Measurements from ENCODE around the gene APOBR. TPM values are rescaled to one million over a fixed set of nuclear protein-coding genes. Genes with fewer than 3 reads are reported as not detected.

APOBR gene
- total RNA-seq, 1 experiment from 2014 or later, result 0.05 TPM

DNA sequence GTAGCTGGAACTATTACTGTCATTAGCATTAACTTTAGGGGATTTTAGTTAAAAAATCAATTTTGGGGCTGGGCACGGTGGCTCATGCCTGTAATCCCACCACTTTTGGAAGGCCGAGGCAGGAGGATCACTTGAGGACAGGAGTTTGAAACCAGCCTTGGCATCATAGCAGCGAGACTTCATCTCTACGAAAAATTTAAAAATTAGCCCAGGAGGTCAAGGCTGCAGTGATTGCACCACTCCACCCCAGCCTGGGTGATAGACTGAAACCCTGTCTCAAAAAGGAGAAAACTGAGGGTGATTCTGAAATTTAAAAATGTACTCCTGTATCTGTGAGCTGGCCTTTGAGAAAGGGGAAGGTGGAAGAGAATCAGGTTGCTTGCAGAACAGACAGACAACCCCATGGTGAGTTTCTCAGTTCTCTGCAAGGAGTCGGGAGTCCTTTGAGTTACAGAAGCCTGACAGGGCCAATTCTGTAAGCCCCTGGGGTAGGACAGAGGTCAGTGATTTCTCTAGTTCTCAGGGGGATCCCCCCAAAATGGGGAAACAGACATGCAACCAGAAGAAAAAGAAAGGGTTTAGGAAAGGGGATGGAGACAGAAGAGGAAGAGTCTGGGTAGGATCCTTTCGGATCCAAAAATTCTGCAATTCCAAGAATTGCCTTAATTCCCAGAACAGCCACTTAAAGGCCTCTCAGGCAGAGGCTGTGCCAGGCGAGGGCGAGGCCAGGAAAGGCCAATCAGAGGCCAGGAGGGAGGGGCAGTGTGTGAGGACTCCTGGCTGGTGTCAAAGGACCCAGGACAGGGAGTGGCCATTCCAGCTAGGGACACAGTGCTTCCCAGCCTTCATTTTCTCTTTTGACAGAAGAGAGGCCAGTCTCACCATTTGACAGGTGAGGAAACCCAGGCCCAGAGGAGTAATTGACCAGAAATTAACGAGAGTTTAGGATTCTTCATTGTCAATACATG, 37.6 kb downstream of the APOBR start (continued):
- TF ChIP-seq, protein P1, sequence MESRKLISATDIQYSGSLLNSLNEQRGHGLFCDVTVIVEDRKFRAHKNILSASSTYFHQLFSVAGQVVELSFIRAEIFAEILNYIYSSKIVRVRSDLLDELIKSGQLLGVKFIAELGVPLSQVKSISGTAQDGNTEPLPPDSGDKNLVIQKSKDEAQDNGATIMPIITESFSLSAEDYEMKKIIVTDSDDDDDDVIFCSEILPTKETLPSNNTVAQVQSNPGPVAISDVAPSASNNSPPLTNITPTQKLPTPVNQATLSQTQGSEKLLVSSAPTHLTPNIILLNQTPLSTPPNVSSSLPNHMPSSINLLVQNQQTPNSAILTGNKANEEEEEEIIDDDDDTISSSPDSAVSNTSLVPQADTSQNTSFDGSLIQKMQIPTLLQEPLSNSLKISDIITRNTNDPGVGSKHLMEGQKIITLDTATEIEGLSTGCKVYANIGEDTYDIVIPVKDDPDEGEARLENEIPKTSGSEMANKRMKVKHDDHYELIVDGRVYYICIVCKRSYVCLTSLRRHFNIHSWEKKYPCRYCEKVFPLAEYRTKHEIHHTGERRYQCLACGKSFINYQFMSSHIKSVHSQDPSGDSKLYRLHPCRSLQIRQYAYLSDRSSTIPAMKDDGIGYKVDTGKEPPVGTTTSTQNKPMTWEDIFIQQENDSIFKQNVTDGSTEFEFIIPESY (IDR thresholded peaks at IDR 0.05; ENCODE audit: extremely low read depth, insufficient replicate concordance, low read length), result no peak
- TF ChIP-seq ZNF274 (IDR thresholded peaks at IDR 0.05; ENCODE audit: low read depth, low read length) (no peak), ELF1 (IDR thresholded peaks at IDR 0.05; ENCODE audit: borderline replicate concordance, low read depth) (no peak), YY1 (IDR thresholded peaks at IDR 0.05; ENCODE audit: extremely low read depth, insufficient replicate concordance, low read depth, low read length) (no peak)
- TF ChIP-seq, protein P2, sequence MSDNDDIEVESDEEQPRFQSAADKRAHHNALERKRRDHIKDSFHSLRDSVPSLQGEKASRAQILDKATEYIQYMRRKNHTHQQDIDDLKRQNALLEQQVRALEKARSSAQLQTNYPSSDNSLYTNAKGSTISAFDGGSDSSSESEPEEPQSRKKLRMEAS (IDR thresholded peaks at IDR 0.05), result no peak

DNA sequence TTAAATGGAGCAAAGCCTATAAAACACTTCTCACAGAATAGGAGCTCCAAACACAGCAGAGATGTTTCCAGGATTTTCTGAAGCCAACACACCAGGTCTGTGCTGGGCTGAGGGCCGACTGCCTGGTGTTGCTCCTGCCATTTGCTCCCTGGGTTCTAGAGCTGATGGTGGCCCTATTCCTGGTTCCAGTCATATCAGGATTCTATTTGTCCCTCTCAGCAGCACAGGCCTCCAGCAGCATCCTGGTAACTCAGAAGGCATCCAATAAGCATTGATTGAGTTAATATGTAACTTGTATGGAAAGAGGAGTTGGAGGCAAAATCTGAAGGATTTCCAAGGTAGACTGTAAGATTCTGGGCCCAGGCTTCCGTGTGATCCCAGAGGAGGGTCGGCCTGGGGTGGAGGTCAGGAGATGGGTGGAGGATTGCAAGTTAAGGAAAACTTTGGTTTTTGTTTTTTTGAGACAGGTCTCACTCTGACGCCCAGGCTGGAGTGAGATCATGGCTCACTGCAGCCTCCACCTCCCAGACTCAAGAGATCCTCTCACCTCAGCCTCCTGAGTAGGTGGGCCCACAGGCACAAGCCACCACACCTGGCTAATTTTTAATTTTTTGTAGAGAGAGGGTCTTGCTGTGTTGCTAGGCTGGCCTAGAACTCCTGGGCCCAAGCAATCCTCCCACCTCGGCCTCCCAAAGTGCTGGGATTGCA, 38.7 kb downstream of the APOBR start:
- Histone ChIP-seq H3K9me3 (ENCODE audit: control insufficient read depth in 1 of 2, insufficient read depth in 1 of 2, low read depth in 1 of 2, low read length in 2 of 2) (no peaks in the 10 kb centered on the region), H2AFZ (ENCODE audit: low read depth, low read length, poor library complexity, severe bottlenecking) (no peak overlapping the region), H3K4me1 (ENCODE audit: control insufficient read depth in 1 of 2, insufficient read depth in 2 of 2, low read length in 2 of 2) (peaks cover 0 to 12% of the 10 kb centered on the region in 2 experiments; a peak in 3 of 4 replicates), H4K20me1 (ENCODE audit: insufficient read depth) (no peaks in the 10 kb centered on the region), H3K79me2 (ENCODE audit: insufficient read depth, low read length) (no peaks in the 10 kb centered on the region), H3K9me2 (ENCODE audit: insufficient read depth) (no peaks in the 10 kb centered on the region), H3K4me3 (replicated peaks in 1 of 2; ENCODE audit: low read depth in 1 of 2, low read length in 2 of 2) (no peak overlapping the region), H3K27me3 (ENCODE audit: insufficient read depth, low read length) (no peaks in the 10 kb centered on the region), H3K27ac (ENCODE audit: low read depth, low read length) (no peak overlapping the region), H3K9ac (ENCODE audit: low read length) (no peak overlapping the region), H3K4me2 (ENCODE audit: low read length) (peak overlapping the region; percentile 40; the same call in 1 of the 2 replicates), H3K36me3 (ENCODE audit: control insufficient read depth in 1 of 2, insufficient read depth in 2 of 2, low read length in 2 of 2) (no peaks in the 10 kb centered on the region)
- ChIA-PET RAD21 (ENCODE audit: low non-redundant PET in 1 of 2, low total read pairs in 2 of 2, uncharacterized antibody in 2 of 2, unreplicated experiment in 2 of 2) (no interaction called here), POLR2A (interaction anchor here (1.0 kb wide), 1 partner anchor 8 kb away, joined by 3 read pairs; no protein-coding TSS in a partner anchor), CTCF (no interaction called here)
- no peak for DNase-seq (ENCODE audit: low read depth, low spot score)
- intact Hi-C loops (cut with micrococcal nuclease), result no loop called here
- no peak for ATAC-seq
- no peak for TF ChIP-seq RAD21 (IDR thresholded peaks at IDR 0.05; ENCODE audit: low read depth)
- TF ChIP-seq, protein P3, sequence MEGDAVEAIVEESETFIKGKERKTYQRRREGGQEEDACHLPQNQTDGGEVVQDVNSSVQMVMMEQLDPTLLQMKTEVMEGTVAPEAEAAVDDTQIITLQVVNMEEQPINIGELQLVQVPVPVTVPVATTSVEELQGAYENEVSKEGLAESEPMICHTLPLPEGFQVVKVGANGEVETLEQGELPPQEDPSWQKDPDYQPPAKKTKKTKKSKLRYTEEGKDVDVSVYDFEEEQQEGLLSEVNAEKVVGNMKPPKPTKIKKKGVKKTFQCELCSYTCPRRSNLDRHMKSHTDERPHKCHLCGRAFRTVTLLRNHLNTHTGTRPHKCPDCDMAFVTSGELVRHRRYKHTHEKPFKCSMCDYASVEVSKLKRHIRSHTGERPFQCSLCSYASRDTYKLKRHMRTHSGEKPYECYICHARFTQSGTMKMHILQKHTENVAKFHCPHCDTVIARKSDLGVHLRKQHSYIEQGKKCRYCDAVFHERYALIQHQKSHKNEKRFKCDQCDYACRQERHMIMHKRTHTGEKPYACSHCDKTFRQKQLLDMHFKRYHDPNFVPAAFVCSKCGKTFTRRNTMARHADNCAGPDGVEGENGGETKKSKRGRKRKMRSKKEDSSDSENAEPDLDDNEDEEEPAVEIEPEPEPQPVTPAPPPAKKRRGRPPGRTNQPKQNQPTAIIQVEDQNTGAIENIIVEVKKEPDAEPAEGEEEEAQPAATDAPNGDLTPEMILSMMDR (IDR thresholded peaks at IDR 0.05 in 2 of 3, conservative IDR thresholded peaks at IDR 0.05 in 1 of 3; ENCODE audit: borderline replicate concordance in 1 of 3, insufficient read depth in 1 of 3, low read depth in 2 of 3, low read length in 2 of 3), result no peak
- no TSS peak for BruUV-seq (replicated peaks)
